Mucosa of stomach (tissue), 1 donor: ENCODE data around the gene PRLH.

Experiments
- H3K27me3 ChIP-seq: one replicate; pipeline ENCODE4 v1.7.0; 2013; ENCODE audit warnings: mild to moderate bottlenecking, low read length; ENCODE audit not compliant: control insufficient read depth, insufficient read depth
- H3K36me3 ChIP-seq: one replicate; pipeline ENCODE4 v1.7.0; 2013; ENCODE audit warnings: low read length; ENCODE audit not compliant: control insufficient read depth, insufficient read depth
- H3K4me1 ChIP-seq: one replicate; pipeline ENCODE4 v1.7.0; 2013; ENCODE audit warnings: mild to moderate bottlenecking, low read length; ENCODE audit not compliant: control insufficient read depth, insufficient read depth
- H3K4me3 ChIP-seq: one replicate; pipeline ENCODE4 v1.7.0; 2013; ENCODE audit warnings: low read length
- H3K9ac ChIP-seq: one replicate; pipeline ENCODE4 v1.7.0; 2013; ENCODE audit warnings: mild to moderate bottlenecking, low read length, moderate library complexity
- H3K9me3 ChIP-seq: one replicate; pipeline ENCODE4 v1.7.0; 2013; ENCODE audit warnings: mild to moderate bottlenecking, low read length, moderate library complexity; ENCODE audit not compliant: control insufficient read depth
- donor health status: Pancreatic carcinoma.

The PRLH gene

DNA sequence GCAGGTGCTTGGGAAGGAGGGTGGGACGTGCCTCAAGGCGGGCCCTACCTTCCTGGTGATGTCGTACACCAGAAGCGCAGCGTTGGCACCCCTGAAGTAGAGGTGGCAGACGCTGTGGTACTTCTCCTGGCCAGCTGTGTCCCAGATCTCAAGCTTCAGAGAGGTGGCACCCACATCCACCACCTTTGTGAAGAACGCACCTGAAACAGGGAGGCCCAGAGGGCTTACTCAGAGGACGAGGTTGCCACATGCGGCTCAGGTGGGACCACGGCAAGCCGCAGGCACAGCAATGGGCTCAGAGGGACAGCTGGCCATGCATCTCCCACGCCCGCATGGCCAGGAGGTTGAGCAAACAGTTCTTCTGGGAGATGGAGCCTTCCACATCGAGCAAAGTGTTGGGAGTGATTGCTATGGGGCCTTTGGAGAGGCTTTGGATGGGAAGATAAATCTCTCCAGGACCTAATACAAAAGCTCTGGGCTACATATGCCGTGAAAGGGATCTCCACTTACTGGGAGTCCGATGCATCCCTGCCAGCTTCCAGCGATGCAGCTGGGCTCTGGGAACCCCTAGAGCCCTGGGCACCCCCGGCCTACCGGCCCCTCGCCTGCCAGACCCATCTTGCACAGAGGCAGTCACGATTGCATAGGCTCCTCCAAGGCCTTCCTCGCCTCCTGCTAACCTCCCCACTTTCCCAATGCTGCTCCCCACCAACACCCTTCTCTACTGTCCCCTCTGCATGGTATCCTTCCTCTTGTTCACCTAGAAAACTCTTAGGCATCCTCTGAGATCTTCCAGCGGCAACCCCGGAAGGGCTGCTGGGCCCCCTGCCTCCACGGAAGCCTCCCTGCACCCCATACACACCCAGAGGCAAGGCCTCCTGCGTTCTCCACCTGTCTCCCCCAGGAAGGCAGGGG lies 11.8 kb downstream of the PRLH start:
- no peaks in the 10 kb centered on the region for H3K36me3 ChIP-seq
- peaks cover 29% of the 10 kb centered on the region for H3K4me1 ChIP-seq
- no peak overlapping the region for H3K4me3 ChIP-seq
- H3K9ac ChIP-seq: no peak overlapping the region
- H3K27me3 ChIP-seq: no peaks in the 10 kb centered on the region
- H3K9me3 ChIP-seq: no peaks in the 10 kb centered on the region

DNA sequence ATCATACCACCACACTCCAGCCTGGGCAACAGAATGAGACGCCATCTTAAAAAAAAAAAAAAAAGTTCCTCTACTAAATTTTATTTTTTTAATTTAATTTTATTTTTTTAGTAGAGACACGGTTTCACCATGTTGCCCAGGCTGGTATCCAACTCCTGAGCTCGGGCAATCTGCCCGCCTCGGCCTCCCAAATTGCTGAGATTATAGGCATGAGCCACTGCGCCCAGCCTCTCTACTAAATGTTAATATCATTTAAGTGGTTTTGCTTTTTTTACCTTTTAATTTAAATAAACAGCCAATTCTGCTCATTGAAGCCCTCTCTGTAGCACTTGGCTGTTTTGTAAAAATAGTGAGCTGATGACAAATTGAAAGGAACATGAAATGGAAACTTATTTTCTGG lies 15.0 kb downstream of the PRLH start:
- peaks cover 11% of the 10 kb centered on the region for H3K4me1 ChIP-seq
- no peaks in the 10 kb centered on the region for H3K27me3 ChIP-seq
- no peaks in the 10 kb centered on the region for H3K36me3 ChIP-seq
- H3K9me3 ChIP-seq: no peaks in the 10 kb centered on the region
- no peak overlapping the region for H3K4me3 ChIP-seq
- no peak overlapping the region for H3K9ac ChIP-seq

DNA sequence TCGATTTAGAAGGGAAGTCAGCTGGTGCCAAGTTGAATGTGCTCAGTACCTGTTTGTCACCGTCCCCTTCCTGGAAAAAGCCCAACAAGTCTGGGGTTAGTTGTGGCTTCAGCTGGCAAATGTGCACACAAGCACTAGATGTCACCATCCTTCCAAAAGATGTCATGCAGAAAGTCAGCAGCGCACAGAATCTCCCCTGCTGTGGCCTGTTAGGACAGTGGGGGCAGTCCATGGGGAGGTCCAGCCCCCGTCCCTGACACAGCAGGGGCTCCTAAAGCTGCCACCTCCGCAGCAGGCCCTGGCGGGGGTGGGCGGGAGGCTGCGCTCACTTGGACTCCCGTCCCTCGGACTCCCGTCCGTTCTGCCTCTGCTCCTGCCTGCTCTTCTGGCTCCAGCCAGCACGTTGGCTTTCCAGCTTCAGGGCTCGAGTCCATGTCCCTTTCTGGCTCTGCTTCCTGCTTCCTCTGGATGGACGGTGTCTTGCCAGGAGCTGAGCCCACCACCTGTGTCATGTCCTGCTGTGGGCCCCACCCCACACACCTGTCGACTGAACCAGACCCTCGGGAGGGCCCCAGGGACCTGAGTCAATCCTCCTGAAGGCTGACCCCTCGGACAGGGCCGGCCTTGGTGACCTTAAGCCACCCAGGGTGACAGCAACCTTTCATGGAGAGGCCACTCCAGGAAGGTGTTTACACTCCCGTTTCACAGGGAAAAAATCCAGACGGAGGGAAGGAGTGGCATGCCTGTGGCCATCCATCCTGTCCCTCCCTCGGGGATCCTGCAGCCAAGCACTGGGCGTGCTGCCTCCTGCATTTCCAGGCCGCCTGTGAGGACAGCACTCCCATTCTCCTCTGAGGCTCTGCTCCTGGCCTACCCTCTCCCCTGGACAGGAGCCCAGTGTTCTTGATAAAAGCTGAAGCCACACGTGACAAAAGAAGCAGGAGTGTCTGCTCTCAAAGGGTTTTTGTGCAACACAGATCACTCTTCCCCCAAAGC lies 15.7 kb downstream of the PRLH start:
- Histone ChIP-seq H3K4me3 (no peak overlapping the region), H3K27me3 (no peaks in the 10 kb centered on the region), H3K36me3 (no peaks in the 10 kb centered on the region), H3K4me1 (peaks cover 11% of the 10 kb centered on the region), H3K9ac (no peak overlapping the region), H3K9me3 (no peaks in the 10 kb centered on the region)

DNA sequence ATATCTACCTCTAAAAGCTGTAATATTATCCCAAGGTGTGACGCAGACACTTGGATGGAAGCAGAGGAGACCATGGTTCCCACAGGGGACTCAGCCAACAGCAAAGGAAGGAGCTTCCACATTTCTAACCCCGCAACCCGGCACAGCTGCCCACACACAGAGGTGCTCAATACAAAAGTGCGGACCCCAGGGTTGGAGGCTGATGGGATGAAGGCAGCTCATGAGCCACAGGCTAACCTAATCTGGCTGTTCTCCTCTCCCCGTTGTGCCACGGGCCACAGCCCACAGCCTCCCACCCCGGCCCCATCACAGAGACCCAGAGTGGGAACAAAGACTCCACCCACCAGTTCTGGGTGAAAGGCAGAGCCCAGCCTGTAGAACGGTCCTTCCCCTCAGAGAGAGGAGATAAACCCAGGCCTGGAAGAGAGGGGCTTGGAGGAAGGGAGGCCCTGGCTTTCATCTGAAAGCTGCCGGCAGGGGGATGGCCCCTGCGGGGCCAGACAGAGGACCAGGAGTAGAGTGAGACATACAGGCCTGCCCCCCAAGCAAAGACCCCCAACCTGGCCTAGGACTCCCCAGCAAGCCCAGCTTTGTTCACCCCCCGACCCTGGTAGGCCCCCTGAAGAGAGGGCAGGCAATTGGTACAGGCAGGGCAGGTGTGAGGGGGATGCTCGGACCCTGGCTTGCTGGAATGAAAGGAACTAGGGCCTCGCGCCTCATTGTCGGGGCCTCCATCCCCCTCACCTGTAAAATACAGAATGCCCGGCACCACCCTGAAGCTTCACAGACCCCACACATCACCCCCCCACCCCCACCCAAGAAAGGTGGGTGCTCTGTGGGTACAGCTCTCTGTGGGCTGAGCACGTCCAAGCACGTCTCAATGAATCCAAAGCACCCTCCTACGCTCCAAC lies 17.3 kb downstream of the PRLH start:
- Histone ChIP-seq H3K36me3 (no peaks in the 10 kb centered on the region), H3K9me3 (no peaks in the 10 kb centered on the region), H3K9ac (no peak overlapping the region), H3K4me3 (no peak overlapping the region), H3K4me1 (peaks cover 17% of the 10 kb centered on the region), H3K27me3 (no peaks in the 10 kb centered on the region)

- Histone ChIP-seq H3K4me3 (no peak overlapping the region), H3K4me1 (peaks cover 18% of the 10 kb centered on the region), H3K9ac (no peak overlapping the region), H3K27me3 (no peaks in the 10 kb centered on the region), H3K36me3 (no peaks in the 10 kb centered on the region), H3K9me3 (no peaks in the 10 kb centered on the region)
Measured at GRCh38 chr2:237585590-237586221, 19.3 kb downstream of the PRLH start.

- H3K36me3 ChIP-seq: no peaks in the 10 kb centered on the region
- H3K4me3 ChIP-seq: no peak overlapping the region
- peaks cover 14% of the 10 kb centered on the region for H3K4me1 ChIP-seq
- H3K27me3 ChIP-seq: no peaks in the 10 kb centered on the region
- H3K9ac ChIP-seq: no peak overlapping the region
- H3K9me3 ChIP-seq: no peaks in the 10 kb centered on the region
Measured at GRCh38 chr2:237588044-237588696, 21.8 kb downstream of the PRLH start.

- no peaks in the 10 kb centered on the region for H3K9me3 ChIP-seq
- peak within 1 kb of the TSS; percentile 64 for H3K4me3 ChIP-seq
- no peaks in the 10 kb centered on the region for H3K36me3 ChIP-seq
- peaks cover 26% of the 10 kb centered on the region for H3K4me1 ChIP-seq
- peak within 1 kb of the TSS; percentile 68 for H3K9ac ChIP-seq
- no peaks in the 10 kb centered on the region for H3K27me3 ChIP-seq
Measured at GRCh38 chr2:237590272-237591140, 24.1 kb downstream of the PRLH start, which contains the start of gene RAB17. Gene RAB17, minus strand, starts transcription at chr2:237590734. Its CDS starts 4,580 bp downstream, at chr2:237586154.

DNA sequence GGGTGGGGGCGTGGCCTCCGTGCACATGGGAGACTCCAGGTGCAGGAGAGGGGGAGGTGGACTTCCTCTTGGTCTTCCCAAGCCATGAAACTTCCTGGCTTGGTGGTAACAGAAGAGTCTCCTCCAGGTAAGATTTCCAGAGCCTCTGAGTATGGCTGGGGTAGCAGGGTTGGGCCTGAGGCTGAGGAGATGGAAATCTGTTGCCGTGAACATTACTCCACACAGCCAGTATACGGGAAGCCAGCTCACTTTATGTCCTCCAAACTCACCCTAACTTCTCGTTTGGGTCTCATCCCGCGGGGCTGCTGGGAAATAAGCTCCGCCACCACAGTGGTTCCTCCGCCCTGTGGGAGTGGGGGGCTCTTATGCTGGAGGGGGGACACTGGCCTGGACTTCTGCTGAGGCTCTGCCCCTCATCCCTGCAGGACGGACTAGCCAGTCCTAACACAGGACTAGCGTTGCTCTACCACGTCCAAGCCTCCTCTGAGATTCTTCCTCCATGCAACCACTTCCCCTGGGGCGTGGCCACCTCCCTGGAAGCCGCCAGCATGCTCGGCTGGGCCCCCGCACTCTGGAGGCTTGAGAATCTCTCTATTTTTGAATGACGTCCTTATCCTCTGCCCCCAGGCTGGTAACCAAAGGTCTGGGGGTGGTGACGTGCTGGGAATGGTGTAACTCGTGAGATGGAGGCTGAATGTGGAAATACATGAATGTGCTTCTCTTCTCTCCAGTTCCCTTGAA lies 24.9 kb downstream of the PRLH start:
- peaks cover 27% of the 10 kb centered on the region for H3K4me1 ChIP-seq
- no peaks in the 10 kb centered on the region for H3K27me3 ChIP-seq
- peak overlapping the region; percentile 64 for H3K4me3 ChIP-seq
- H3K9ac ChIP-seq: peak overlapping the region; percentile 68
- H3K9me3 ChIP-seq: no peaks in the 10 kb centered on the region
- H3K36me3 ChIP-seq: no peaks in the 10 kb centered on the region

DNA sequence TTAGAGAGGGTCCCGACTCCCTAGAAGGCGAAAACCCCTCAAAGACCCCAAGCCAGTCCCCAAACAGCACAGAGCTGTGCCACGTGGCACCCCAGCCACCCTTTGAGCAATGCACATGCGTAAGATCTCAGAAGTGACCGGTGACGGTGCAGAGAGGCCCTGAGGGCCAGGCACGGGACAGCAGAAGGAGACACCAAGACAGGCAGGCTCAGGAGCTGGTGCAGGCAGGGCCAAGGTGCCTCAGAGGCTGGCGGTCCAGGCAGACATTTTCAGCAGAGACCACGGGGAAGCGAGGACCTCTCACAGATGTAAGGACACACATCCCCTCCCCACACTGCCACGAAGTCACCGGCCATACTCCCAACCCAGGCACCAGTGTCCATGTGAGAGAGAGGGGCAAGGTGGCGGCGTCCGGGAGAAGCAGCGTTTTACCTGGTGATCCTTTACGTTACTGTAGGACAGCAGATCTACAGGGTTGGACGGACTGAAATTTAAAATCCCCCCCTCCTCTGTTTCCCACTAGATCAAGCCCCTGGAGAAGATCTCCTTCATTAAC lies 26.1 kb downstream of the PRLH start:
- no peaks in the 10 kb centered on the region for H3K9me3 ChIP-seq
- no peaks in the 10 kb centered on the region for H3K27me3 ChIP-seq
- H3K4me3 ChIP-seq: no peak overlapping the region
- H3K36me3 ChIP-seq: no peaks in the 10 kb centered on the region
- H3K9ac ChIP-seq: no peak overlapping the region
- H3K4me1 ChIP-seq: peaks cover 27% of the 10 kb centered on the region
